Glutamatergic neuron (in vitro differentiated cells): ENCODE data around the gene CORO7. TPM values are rescaled to one million over a fixed set of nuclear protein-coding genes. Genes with fewer than 3 reads are reported as not detected.

Experiments used
- DNase-seq: peaks from one replicate; pipeline ENCODE4 v3.0.0; 2022
- H3K27ac Mint-ChIP-seq: one replicate; pipeline ENCODE4 v1.8.0; 2020; ENCODE audit warnings: mild to moderate bottlenecking, mixed read lengths, inconsistent platforms; ENCODE audit not compliant: unreplicated experiment
- H3K27me3 Mint-ChIP-seq: one replicate; pipeline ENCODE4 v1.8.0; 2020; ENCODE audit warnings: mild to moderate bottlenecking, moderate library complexity, mixed read lengths, inconsistent platforms; ENCODE audit not compliant: unreplicated experiment
- H3K36me3 Mint-ChIP-seq: one replicate; pipeline ENCODE4 v1.8.0; 2020; ENCODE audit warnings: mild to moderate bottlenecking, mixed read lengths, inconsistent platforms; ENCODE audit not compliant: unreplicated experiment
- H3K4me1 Mint-ChIP-seq: one replicate; pipeline ENCODE4 v1.8.0; 2020; ENCODE audit warnings: mild to moderate bottlenecking, low read depth, mixed read lengths, inconsistent platforms; ENCODE audit not compliant: unreplicated experiment
- H3K4me3 Mint-ChIP-seq: one replicate; pipeline ENCODE4 v1.8.0; 2020; ENCODE audit warnings: mild to moderate bottlenecking, mixed read lengths, inconsistent platforms; ENCODE audit not compliant: unreplicated experiment
- H3K9me3 Mint-ChIP-seq: one replicate; pipeline ENCODE4 v1.8.0; 2020; ENCODE audit warnings: mild to moderate bottlenecking, moderate library complexity, mixed read lengths, inconsistent platforms; ENCODE audit not compliant: unreplicated experiment
- CTCF ChIP-seq: fragments of 200-600 bp; sonication (generic); IDR thresholded peaks from one replicate; pipeline ENCODE4 v1.5.0; 2021; ENCODE audit not compliant: partially characterized antibody, unreplicated experiment
- total RNA-seq: library from RNA; stranded (reverse); fragmentation: NEBNext Ultra II Directional; extraction: Animal tissue kit (Norgen Biotek cat#: 25700); gene quantifications from one replicate; pipeline ENCODE4 v1.2.1, GENCODE V29; 2021; ENCODE audit not compliant: unreplicated experiment

CORO7 gene
- total RNA-seq, 1 donor from 2014 or later: 200 TPM

GRCh38 chr16:4362476-4363135, 53.8 kb downstream of the CORO7 start:
- no peak for DNase-seq
- Mint-ChIP-seq H3K4me1 (no peaks in the 10 kb centered on the region), H3K27me3 (peaks cover 3% of the 10 kb centered on the region), H3K27ac (no peak overlapping the region), H3K4me3 (no peak overlapping the region), H3K9me3 (peaks cover 6% of the 10 kb centered on the region), H3K36me3 (no peaks in the 10 kb centered on the region)
- no peak for TF ChIP-seq CTCF

GRCh38 chr16:4361944-4362311, 54.5 kb downstream of the CORO7 start:
- peaks cover 6% of the 10 kb centered on the region for H3K9me3 Mint-ChIP-seq
- TF ChIP-seq CTCF: no peak
- no peak for DNase-seq
- H3K4me3 Mint-ChIP-seq: no peak overlapping the region
- no peak overlapping the region for H3K27ac Mint-ChIP-seq
- H3K36me3 Mint-ChIP-seq: no peaks in the 10 kb centered on the region
- H3K4me1 Mint-ChIP-seq: no peaks in the 10 kb centered on the region
- H3K27me3 Mint-ChIP-seq: peaks cover 3% of the 10 kb centered on the region

- DNase-seq: no peak
Measured at GRCh38 chr16:4361033-4361943, 55.1 kb downstream of the CORO7 start.

GRCh38 chr16:4360538-4361021, 55.8 kb downstream of the CORO7 start:
- no peaks in the 10 kb centered on the region for H3K4me1 Mint-ChIP-seq
- H3K27me3 Mint-ChIP-seq: peaks cover 3% of the 10 kb centered on the region
- H3K27ac Mint-ChIP-seq: no peak overlapping the region
- TF ChIP-seq CTCF: no peak
- H3K9me3 Mint-ChIP-seq: peaks cover 6% of the 10 kb centered on the region
- H3K36me3 Mint-ChIP-seq: no peaks in the 10 kb centered on the region
- DNase-seq: no peak
- no peak overlapping the region for H3K4me3 Mint-ChIP-seq

More at GRCh38 chr16:4361033-4361943, 55.1 kb downstream of the CORO7 start:
- Mint-ChIP-seq H3K36me3 (no peaks in the 10 kb centered on the region), H3K4me1 (no peaks in the 10 kb centered on the region), H3K27me3 (peaks cover 3% of the 10 kb centered on the region), H3K4me3 (no peak overlapping the region), H3K9me3 (peaks cover 6% of the 10 kb centered on the region), H3K27ac (no peak overlapping the region)
- TF ChIP-seq CTCF: no peak

- H3K4me3 Mint-ChIP-seq: no peak overlapping the region
- no peak for DNase-seq
- no peak for TF ChIP-seq CTCF
- no peak overlapping the region for H3K27ac Mint-ChIP-seq
- no peaks in the 10 kb centered on the region for H3K4me1 Mint-ChIP-seq
- no peaks in the 10 kb centered on the region for H3K36me3 Mint-ChIP-seq
- peaks cover 3% of the 10 kb centered on the region for H3K27me3 Mint-ChIP-seq
- peaks cover 6% of the 10 kb centered on the region for H3K9me3 Mint-ChIP-seq
Measured at GRCh38 chr16:4359914-4360313, 56.5 kb downstream of the CORO7 start.
